Prostate gland (tissue), 2 donors: ENCODE data around the gene SAFB. TPM values are rescaled to one million over a fixed set of nuclear protein-coding genes. Genes with fewer than 3 reads are reported as not detected.
"Not testable (repeated sequence)": the region's sequence is repeated elsewhere in the genome, so short reads cannot be mapped to it uniquely, and the experiment has no call there.

Experiments used
- DNase-seq: peaks from one replicate; pipeline ENCODE4 v3.0.0-alpha.2; 2019; ENCODE audit warnings: low spot score
- H3K27ac ChIP-seq, 2 donors: fragments of 200-600 bp; sonication (generic); 2 replicates each; pipeline ENCODE4 v1.5.1; 2017 to 2019
- H3K27me3 ChIP-seq: fragments of 200-600 bp; sonication (generic); replicated peaks from 2 replicates; pipeline ENCODE4 v1.5.1; 2019; ENCODE audit not compliant: insufficient read depth
- H3K36me3 ChIP-seq, 2 donors: fragments of 200-600 bp; sonication (generic); 1 replicate in 1 of 2; 2 replicates in 1 of 2; pipeline versions ENCODE4 v1.5.1 to v1.8.1; 2017 to 2019
- H3K4me1 ChIP-seq: fragments of 200-600 bp; sonication (generic); replicated peaks from 2 replicates; pipeline ENCODE4 v1.5.1; 2019
- H3K4me3 ChIP-seq, 2 donors: fragments of 200-600 bp; sonication (generic); 2 replicates each; pipeline ENCODE4 v1.5.1; 2017 to 2019
- H3K9me3 ChIP-seq: fragments of 200-600 bp; sonication (generic); 2 replicates; pipeline ENCODE4 v1.5.1; 2017
- POLR2A ChIP-seq: fragments of 450-650 bp; IDR thresholded peaks from one replicate; pipeline ENCODE4 v1.6.1; 2016; ENCODE audit warnings: antibody characterized with exemption, mild to moderate bottlenecking
- POLR2AphosphoS5 ChIP-seq: sonication (generic); formaldehyde crosslinking; IDR thresholded peaks from one replicate; pipeline ENCODE4 v1.6.1; 2017; ENCODE audit warnings: antibody characterized with exemption
- WGBS: methylation state at CpG from one replicate; pipeline ENCODE4 v1.1.5; 2018; 5-methylcytosine and 5-hydroxymethylcytosine counted together
- intact Hi-C: fragments of 100-400 bp; cut with DNase I; formaldehyde crosslinking; loops from one replicate; pipeline ENCODE4 v1.14.2; 2022
- total RNA-seq, 2 donors: library from RNA; depleted of rRNA; stranded (reverse); fragments of >200 nt; gene quantifications; one replicate each; pipeline ENCODE4 v1.1.0, GENCODE V29; 2016
- TF ChIP-seq, protein P1 (sequence below), 4 experiments: fragments of 200-600 bp in 2 of 4; fragments of 450-650 bp in 2 of 4; sonication (generic) in 2 of 4; IDR thresholded peaks; 1 replicate in 3 of 4; 2 replicates in 1 of 4; pipeline ENCODE4 v1.5.1; 2016 to 2019; ENCODE audit warnings: antibody characterized with exemption in 4 of 4, mild to moderate bottlenecking in 2 of 4, moderate library complexity in 2 of 4

Gene SAFB
- total RNA-seq, 2 donors from 2014 or later: 63.6 to 182 TPM

DNA sequence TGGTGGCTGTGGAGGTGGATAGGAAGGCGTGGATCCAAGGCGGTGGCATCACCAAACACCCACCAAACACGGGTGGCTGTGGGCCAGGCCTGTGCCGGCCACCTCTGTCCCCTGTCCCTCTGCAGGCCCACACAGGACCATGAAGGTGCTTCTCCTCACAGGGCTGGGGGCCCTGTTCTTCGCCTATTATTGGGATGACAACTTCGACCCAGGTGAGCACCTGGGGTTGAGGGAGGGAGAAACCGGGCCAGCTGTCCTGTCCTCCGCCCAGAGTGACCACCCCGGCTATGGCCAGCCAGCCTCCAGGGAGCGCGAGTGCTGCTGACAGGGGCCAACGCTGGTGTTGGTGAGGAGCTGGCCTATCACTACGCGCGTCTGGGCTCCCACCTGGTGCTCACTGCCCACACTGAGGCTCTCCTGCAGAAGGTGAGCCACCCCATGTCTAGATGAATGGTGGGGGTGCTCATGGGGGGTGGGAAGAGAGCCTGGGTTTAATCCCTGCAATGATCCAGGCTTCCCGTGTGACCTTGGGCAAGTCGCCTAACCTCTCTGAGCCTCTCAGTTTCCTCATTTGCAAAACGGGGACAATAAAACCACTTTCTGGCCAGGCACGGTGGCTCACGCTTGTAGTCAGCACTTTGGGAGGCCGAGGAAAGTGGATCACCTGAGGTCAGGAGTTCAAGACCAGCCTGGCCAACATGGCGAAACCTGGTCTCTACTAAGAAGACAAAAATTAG lies 62.0 kb downstream of the SAFB start:
- no peaks in the 10 kb centered on the region for H3K36me3 ChIP-seq
- DNase-seq: no peak
- H3K27ac ChIP-seq: no peak overlapping the region
- no peak overlapping the region for H3K4me3 ChIP-seq
- peaks cover under 1% of the 10 kb centered on the region for H3K4me1 ChIP-seq
- intact Hi-C loops: no loop called here
- TF ChIP-seq POLR2A: no peak
- no peak for TF ChIP-seq POLR2AphosphoS5
- TF ChIP-seq, protein P1, sequence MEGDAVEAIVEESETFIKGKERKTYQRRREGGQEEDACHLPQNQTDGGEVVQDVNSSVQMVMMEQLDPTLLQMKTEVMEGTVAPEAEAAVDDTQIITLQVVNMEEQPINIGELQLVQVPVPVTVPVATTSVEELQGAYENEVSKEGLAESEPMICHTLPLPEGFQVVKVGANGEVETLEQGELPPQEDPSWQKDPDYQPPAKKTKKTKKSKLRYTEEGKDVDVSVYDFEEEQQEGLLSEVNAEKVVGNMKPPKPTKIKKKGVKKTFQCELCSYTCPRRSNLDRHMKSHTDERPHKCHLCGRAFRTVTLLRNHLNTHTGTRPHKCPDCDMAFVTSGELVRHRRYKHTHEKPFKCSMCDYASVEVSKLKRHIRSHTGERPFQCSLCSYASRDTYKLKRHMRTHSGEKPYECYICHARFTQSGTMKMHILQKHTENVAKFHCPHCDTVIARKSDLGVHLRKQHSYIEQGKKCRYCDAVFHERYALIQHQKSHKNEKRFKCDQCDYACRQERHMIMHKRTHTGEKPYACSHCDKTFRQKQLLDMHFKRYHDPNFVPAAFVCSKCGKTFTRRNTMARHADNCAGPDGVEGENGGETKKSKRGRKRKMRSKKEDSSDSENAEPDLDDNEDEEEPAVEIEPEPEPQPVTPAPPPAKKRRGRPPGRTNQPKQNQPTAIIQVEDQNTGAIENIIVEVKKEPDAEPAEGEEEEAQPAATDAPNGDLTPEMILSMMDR (IDR thresholded peaks at IDR 0.05): no peak
- H3K9me3 ChIP-seq: no peaks in the 10 kb centered on the region
- 92% methylated on average over 22 of the region's 22 CpGs for WGBS
- H3K27me3 ChIP-seq: no peaks in the 10 kb centered on the region

DNA sequence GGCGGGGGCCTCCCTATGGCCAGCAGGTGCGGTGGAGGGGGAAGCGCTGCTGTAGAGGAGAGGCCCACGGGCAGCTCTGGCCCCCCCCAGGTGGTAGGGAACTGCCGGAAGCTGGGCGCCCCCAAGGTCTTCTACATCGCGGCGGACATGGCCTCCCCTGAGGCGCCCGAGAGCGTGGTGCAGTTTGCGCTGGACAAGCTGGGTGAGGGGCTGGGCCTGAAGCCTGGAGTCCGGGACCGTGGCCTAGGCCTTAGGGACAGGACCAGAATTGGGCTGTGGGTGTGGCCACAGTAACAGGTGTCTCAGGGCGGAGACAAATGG lies 63.4 kb downstream of the SAFB start:
- intact Hi-C loops: no loop called here
- no peak for DNase-seq
- H3K4me1 ChIP-seq: no peaks in the 10 kb centered on the region
- H3K9me3 ChIP-seq: no peaks in the 10 kb centered on the region
- H3K4me3 ChIP-seq: peak overlapping the region; percentile 43 to 53
- no peaks in the 10 kb centered on the region for H3K27me3 ChIP-seq
- H3K36me3 ChIP-seq: no peaks in the 10 kb centered on the region
- TF ChIP-seq POLR2A: no peak
- TF ChIP-seq, protein P1 (IDR thresholded peaks at IDR 0.05): no peak
- no peak for TF ChIP-seq POLR2AphosphoS5
- 44% methylated on average over 16 of the region's 16 CpGs for WGBS
- peak overlapping the region; percentile 82 for H3K27ac ChIP-seq

DNA sequence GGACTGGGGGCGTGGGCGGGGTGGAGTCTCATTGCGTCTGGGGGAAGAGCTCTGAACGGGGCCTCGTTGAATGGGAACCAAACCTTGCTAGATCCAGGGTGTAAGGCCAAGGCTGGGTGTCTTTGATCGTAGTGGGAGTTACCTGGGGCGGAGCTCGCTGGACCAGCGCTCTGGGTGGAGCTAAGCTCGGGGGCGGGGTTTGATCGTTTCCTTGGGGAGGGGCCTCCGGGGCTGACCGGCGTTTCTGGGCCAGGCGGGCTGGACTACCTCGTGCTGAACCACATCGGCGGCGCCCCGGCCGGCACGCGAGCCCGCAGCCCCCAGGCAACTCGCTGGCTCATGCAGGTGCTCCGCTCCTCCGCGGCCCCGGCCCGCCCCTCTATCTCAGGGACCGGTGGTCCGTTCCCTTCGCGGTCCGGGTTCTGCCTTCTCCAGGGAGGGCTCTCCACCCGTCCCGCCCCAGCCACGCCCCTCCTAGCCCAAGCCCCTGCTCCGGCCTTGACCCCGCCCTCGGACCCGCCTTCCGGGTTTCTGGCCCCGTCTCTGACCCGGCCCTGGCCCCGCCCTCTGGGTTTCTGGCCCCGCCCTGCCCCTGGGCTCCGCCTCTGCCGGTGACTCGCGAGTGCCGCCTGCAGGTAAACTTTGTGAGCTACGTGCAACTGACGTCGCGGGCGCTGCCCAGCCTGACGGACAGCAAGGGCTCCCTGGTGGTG lies 63.9 kb downstream of the SAFB start:
- WGBS: 1% methylated on average over 59 of the region's 59 CpGs
- intact Hi-C loops: no loop called here
- Histone ChIP-seq H3K9me3 (no peaks in the 10 kb centered on the region), H3K27ac (peak overlapping the region; percentile 82), H3K4me1 (peaks cover 4% of the 10 kb centered on the region), H3K36me3 (peaks cover 0 to 3% of the 10 kb centered on the region in 2 donors), H3K4me3 (peak overlapping the region; percentile 43 to 53), H3K27me3 (no peaks in the 10 kb centered on the region)
- TF ChIP-seq, protein P1 (IDR thresholded peaks at IDR 0.05): peak; percentile 85 to 89 (median 87)
- peak; percentile 67 for TF ChIP-seq POLR2AphosphoS5
- peak; percentile 20 for TF ChIP-seq POLR2A
- DNase-seq: peak; percentile 95

DNA sequence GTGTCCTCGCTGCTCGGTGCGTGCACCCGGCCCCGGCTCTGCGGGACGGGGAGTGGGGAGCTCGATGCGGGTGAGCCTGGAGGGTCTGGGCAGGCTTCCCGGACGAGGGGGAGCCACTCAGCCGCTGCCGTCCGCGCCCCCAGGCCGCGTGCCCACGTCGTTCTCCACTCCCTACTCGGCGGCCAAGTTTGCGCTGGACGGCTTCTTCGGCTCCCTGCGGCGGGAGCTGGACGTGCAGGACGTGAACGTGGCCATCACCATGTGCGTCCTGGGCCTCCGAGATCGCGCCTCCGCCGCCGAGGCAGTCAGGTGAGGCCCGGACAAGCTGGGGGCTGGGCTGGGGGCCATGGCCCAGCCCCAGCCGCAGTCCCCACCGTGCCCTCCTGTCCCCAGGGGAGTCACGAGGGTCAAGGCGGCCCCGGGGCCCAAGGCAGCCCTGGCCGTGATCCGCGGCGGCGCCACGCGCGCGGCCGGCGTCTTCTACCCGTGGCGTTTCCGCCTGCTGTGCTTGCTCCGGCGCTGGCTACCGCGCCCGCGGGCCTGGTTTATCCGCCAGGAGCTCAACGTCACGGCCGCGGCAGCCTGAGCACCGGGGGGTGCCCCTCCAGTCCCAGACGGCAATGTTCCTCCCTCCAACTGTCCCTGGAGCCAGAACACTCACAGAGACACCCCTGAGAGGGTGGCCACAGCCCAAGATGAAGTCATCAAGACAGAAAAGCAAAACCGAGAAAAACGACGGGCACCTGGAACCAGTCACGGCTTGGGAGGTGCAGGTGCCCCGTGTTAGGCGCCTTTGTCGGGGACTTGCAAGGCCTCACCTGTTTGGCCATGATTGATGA lies 64.7 kb downstream of the SAFB start:
- H3K27me3 ChIP-seq: no peaks in the 10 kb centered on the region
- H3K9me3 ChIP-seq: no peaks in the 10 kb centered on the region
- intact Hi-C loops: no loop called here
- peak overlapping the region; percentile 43 to 53 for H3K4me3 ChIP-seq
- 58% methylated on average over 55 of the region's 76 CpGs for WGBS
- H3K27ac ChIP-seq: peak overlapping the region; percentile 82
- H3K36me3 ChIP-seq: peaks cover 0 to 11% of the 10 kb centered on the region in 2 donors
- H3K4me1 ChIP-seq: peaks cover 12% of the 10 kb centered on the region
- TF ChIP-seq, protein P1 (IDR thresholded peaks at IDR 0.05): no peak
- TF ChIP-seq POLR2AphosphoS5 (no peak), POLR2A (no peak)
- DNase-seq: no peak

DNA sequence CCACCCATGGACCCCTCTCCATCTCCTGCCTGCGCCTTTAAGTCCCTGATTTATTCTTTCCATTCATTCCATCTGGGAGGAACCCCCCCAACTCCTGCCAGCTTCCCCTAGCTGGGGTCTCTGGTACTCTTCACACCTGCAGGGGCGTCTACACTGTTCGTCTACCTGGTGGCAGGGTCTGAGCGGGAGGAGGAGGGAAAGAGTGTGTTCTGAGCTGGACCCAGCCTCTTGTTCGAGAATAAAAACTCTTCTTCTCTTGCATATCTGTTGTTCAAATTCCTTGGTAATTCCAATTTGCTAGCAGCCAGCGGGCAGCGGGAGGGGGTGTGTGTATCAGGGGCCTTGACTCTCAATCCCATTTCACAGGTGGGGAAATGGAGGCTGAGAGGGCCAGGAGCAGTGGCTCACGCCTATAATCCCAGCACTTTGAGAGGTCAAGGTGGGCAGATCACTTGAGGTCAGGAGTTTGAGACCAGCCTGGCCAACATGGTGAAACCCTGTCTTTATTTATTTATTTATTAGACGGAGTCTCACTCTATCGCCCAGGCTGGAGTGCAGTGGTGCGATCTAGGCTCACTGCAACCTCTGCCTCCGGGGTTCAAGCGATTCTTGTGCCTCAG lies 65.5 kb downstream of the SAFB start:
- DNase-seq, H3K4me3 ChIP-seq, H3K27ac ChIP-seq, intact Hi-C loops, H3K9me3 ChIP-seq, H3K27me3 ChIP-seq: not testable (repeated sequence)
- 93% methylated on average over 13 of the region's 13 CpGs for WGBS
- peaks cover 13% of the 10 kb centered on the region for H3K4me1 ChIP-seq
- peaks cover 0 to 13% of the 10 kb centered on the region in 2 donors for H3K36me3 ChIP-seq
